ENCODE measurements around the gene MSRB1.

The MSRB1 gene

DNA sequence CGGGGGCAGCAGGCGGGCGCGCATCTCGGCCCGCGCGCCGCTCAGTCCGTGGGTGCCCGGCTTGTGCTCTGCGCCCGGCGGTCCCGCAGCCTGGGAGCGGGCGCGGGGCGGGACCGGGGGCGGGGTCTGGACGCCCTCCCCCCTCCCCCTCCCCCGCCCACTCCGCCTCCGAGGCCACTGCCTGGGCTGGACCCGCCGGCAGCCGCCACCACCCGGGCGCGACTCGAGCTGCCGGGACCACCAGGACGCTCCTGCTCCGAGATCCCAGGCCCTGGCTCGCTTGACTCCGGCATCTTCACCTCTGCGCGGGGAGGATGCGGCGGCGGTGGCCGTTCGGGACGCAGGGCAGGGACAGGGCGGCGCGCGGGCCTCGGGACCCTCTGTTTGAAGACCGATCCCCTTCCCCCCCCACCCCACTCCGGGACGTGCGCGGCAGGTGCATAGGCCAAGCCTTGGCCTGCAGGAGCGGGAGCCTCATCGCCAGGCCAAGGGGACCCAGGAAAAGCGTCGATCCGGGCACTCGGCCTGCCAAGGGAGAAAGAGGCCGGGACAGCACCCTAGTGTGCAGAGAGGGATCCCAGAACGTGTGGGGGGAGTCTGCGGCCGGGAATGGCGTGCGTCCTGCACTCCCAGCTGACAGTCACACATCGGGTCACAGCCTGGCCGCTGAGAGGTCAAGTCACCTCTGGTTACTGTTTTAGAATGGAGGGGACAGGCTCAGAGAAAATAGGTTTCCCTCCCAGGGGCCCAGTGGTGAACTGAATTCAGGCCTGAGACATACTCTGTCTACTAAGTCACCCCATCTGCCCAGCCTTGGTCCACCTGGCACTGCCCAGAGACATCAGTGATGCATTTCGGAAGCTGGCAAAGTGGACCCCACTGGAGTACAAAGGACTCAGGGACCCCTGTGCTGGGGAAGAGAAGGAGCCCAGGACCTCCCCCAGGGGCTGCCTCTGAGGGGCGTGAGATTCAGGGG is 24.4 kb downstream of the MSRB1 start, which contains the start of gene HS3ST6:
Gene HS3ST6, minus strand, starts transcription at position 65 of the 976 bp plus-strand sequence. CDS start 92 bp downstream, outside the sequence.
- DNase-seq (ENCODE audit: low read depth in 2 of 3, low spot score in 2 of 3): no peak

DNA sequence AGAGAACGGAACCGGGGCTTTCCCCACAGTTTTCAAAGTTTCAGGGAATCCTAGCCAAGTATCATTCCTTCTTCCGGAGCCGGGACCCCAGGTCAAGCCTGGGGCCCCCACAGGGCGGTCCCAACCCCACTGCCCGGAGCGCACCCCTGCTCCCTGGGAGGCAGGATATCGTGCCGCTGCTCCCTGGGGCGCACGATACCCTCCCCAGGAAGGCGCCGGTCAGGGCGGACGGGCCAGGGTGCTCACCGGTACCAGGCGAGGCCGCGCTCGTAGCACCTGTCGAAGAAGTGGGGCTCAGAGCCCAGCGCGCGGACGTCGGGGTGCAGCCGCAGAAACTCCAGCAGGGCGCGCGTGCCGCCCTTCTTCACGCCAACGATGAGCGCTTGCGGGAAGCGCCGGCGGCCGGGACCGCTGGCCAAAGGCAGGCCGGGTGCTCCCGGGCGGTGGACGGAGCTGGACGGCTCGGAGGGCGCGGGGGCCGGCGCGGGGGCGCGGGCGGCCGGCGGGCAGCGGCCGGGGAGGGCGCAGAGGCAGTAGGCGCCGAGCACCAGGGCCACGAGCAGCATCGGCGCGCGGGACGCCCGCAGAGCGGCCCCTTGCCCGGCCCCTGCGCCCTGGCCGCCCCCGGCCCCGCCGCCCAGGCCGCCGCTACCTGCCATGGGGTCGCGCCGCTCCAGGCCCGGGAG is 25.2 kb downstream of the MSRB1 start:
- DNase-seq (ENCODE audit: low read depth in 2 of 3, low spot score in 2 of 3): no peak

DNA sequence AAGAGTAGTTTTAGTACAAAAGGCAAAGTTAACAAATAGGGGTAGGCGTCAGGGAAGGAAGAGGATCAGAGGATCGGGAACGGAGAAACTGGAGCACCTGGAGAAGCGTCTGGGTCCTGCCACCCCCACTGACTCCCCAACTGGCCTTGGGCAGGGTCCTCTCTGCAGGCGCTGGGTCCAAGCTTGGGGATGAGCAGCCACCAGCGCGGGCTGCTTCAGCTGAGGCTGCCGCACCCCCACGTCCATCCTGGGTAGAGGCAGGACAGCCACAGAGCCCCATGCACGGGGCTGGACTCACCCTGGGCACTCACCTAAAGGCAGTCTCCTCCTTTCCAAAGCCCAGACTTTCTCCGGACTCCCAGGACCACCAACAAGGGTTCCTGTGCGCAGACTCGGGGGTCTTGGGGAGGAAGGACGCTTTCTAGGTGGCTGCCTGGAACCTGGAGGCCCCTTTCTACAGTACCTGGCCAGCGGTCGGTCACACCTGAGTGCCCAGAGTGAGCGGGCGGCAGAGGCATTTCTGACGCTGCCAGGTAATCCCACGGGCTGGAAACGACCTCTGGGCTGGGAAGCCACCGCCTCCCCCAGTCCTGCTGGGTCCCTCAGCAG is 25.8 kb downstream of the MSRB1 start:
- DNase-seq (ENCODE audit: low read depth in 2 of 3, low spot score in 2 of 3): no peak

DNA sequence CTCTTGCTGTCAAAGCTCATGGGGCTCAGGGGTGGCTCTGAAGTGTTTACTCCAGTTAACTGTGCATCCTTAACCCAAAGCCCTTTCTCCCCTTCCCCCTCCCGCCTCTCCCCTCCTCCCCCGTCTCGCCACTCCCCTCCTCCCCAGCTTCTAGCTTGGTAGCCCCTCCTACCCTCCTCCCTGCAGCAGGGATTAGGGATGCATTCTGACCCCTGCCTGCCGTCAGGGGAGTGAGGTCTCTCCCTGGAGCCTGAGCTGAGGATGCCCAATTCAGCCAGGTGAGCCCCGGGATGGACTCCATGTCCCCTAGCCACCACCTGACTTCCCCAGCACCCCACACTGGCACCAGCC is 26.4 kb downstream of the MSRB1 start:
- no peak for DNase-seq (ENCODE audit: low read depth in 2 of 3, low spot score in 2 of 3)

DNA sequence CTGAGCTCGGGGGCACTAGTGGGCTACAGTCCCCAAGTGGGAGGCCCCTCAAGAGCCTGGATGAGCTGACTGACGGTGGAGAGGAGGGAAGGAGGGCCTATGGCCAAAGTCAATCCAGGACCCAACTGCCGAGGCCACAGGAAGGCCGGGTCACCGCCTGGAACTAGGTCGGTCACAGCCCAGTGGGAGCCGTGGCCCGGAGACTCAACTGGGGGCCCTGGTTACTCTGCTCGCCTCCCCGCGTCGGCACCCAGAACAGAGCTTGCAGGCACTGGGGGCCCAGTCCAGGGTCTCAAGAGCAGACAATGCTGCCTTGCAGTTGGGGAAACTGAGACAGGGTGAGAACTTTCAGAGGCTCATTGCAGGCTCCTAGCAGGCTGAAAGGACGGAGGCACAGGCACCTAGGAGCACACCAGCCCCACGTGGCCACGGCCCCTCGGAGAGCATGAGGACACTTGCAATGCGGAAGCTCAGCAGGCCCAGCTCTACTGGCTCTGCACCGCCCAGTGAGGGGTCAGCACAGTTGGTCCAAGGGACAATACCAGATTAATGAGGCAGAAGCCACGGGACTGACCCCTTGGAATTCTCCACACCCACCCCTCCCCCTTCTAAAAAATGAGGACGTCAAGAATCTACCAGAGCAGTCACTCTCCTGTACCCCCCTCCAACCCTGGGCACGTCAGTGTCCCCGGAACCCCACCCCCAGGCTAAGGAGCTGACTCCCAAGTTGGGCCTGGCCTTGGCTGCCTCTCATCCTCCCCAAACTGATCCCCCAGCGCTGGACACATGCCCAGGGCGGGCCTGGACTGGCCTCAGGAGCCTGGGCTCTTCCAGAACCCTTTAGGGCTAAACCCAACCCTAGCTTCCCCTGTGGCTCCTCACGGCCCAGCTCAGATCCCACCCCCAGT is 27.0 kb downstream of the MSRB1 start:
- no peak for DNase-seq (ENCODE audit: low read depth in 2 of 3, low spot score in 2 of 3)

DNA sequence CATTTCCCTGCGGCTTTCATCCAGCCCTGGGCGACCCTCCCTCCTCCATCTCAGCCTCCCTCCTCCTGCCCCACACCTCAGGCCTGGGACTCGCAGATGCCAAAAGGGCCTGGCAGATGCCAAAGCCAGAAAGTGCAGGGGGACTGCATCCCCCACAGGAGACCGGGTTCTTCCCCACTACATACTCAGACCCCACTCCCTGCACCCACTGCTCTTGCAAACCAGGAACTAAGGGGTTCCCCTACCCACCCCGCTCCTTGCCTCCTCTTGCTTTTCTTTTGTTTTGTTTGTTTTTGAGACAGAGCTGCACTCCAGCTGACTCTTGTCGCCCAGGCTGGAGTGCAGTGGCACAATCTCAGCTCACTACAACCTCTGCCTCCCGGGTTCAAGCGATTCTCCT is 28.0 kb downstream of the MSRB1 start:
- DNase-seq (ENCODE audit: low read depth in 2 of 3, low spot score in 2 of 3): no peak

DNA sequence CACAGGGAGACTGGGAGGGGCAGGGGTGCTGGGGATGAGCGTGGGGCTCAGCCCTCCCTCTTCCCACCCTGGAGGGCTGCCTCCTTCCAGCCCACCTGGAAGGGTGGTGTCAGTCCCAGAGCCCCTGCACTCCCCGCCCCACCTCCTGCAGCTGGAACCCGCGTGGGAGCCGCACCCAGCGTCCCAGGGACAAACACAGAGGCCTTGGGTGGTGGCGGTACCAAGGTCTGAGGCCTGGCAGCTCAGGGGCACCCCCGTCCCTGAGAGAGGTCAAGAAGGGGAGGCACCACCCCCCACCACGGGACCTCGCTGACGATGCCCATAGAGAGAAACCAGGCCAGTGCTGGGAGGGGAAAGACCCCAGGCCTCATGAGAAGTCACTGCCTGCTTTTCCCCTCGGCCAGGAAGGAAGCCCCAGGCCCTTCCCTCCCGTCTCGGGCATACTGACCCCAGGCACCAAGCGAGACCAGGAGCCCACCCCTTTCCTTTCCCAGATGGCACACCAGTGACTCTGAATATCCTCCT is 28.9 kb downstream of the MSRB1 start:
- DNase-seq (ENCODE audit: low read depth in 2 of 3, low spot score in 2 of 3): no peak

DNA sequence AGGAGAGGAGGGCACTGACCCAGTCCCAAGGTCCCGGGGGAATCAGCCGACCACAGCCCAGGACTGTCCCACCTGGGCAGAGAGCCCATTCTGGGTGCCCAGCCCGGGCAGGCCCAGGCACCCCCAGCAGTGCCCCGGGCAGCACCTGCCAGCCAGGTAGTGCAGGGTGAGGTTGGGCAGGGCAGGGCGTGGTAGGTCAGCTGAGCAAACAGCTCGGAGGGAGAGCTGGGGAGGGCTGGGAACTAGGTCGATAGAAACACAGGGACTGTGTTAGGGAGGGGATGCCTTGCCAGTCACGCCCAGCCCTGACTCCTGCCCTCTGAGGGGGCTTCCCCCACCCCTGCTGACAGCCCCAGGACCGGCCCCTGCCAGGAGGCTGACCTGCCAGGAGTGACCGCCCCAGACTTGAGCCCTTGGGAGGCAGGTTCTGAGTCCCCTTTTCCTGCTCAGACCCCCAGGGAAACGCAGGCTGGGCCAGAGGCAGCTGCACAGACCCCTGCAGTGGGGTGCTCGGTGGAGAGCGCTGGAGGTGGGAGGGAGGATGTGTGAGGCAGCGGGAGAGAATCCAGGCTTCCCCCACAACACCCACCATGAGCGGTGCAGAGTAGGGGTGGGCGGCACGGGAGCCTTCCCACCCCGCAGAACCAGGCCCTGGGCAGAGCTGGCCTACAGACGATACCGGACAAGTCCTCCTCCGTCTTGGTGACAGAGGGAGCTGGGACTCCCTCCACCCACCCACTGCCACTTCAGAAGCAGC is 29.5 kb downstream of the MSRB1 start:
- DNase-seq (ENCODE audit: low read depth in 2 of 3, low spot score in 2 of 3): no peak

DNA sequence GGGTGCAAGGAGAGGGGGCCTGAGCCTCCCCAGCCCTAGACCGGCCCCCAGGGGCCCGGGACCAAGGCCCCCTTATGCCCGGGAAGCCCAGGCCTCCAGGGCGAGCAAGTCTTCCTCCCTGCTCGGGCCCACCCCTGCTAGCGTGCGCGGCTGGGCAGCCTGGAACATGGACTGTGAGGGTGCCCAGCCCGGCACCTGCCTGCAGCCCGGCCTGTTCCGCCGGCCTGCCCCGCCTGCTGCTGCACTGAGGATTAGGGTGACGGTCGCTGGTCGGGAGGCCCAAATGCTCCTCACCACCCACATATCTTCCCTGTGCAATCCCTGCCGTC is 30.8 kb downstream of the MSRB1 start:
- no peak for DNase-seq (ENCODE audit: low read depth in 2 of 3, low spot score in 2 of 3)

DNA sequence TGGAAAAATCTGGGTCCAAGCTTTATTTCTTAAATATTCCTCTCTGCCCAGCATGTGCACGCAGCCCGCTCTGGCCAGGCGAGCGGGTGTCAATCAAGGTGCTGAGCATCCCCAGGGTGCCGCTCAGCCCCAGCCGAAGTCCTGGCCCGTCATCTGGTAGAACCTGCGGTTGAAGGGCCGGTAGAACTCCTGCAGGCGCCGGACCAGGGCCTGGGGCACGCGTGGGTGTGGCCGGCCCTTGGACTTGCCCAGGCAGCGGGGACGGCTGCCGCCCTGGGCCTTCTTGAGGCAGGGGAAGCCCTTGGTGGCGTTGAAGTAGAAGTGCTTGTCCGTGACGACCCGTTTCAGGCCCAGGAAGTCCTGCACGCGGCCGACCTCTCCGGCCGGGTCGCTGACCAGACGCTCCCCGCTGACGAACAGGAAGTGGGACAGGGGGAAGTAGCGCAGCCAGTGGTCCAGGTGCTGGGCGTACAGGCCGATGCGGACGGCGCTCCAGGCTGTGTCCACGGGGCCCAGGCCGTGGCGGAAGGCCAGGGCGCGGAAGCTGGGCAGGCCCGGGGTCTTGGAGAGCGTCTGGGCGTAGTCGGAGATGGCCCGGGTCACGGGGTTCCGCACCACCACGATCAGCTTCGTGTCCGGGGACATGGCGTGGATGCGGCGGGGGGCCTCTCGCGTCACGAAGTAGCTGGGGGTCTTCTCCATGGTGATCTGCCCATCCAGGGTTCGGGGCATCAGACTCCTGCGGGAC is 31.4 kb downstream of the MSRB1 start:
- no peak for DNase-seq (ENCODE audit: low read depth in 2 of 3, low spot score in 2 of 3)

DNA sequence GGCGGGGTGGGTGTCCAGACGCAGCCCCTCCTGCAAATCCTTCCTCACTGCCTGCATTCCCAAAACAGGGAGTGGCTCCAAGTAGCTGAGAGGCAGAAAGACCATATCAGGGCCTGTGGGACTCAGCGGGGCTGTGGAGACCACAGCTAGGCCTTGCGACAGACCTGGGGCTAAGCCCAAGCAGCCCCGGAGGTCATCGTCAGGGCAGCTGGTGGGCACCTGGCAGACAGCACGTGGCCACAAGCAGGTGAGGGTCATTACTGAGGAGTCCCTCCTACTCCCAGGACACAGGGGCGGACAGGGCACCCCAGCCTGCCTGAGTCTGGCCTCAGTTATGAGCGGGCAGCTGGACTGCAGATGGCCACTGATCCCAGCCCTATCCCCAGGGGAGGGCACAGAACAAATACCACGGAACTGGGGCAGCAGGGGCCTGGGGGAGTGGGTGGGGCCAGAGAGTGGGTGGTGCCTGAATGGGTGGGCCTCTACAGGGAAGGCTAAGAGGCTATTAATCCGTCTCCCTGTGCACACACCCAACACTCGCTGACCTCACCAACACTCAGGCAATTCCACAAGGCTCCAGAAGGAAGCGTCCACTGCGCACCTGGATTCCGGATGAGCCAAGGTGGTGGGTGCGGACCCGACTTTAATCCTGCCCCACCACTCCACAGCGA is 33.3 kb downstream of the MSRB1 start:
- DNase-seq (ENCODE audit: low read depth in 2 of 3, low spot score in 2 of 3): no peak

DNA sequence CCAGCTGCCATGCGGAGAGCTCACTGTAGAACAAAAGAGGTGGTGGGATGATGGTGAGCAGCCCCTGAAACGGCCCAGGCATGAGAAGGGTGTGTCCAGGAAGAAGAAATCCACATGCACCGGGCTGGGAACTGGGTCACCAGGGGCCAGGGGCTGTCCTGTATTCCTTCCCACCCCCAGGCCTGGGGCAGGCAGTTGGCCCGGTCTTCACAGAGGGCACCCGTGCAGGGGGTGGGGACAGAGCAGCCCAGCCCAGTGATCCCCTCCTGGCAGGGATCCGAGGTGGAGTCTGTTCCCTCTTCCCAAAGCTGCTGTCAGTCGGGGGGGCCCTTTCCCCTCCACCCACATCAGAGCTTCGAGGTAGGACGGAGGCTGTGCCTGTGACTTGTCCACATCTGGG is 34.0 kb downstream of the MSRB1 start:
- DNase-seq (ENCODE audit: low read depth in 2 of 3, low spot score in 2 of 3): no peak

DNA sequence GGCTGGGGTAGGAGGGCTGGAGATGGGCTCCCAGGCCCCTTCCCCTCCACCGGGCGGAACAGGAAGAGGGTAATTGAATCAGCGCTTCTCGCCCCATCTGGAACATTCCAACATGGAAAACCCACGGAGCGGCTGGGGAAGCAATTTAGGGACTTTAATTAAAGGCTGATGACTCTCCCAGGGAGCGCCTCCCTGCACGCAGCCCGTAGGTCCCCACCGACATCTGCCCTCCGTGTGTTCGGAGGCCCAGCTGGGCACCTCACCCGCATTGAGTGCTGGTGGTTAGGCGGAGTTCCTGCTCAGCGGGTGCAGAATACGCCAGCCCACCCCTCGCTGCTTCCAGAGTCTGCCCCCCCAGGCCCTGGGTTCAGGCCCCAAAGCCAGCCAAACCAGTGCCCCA is 34.8 kb downstream of the MSRB1 start:
- no peak for DNase-seq (ENCODE audit: low read depth in 2 of 3, low spot score in 2 of 3)

DNA sequence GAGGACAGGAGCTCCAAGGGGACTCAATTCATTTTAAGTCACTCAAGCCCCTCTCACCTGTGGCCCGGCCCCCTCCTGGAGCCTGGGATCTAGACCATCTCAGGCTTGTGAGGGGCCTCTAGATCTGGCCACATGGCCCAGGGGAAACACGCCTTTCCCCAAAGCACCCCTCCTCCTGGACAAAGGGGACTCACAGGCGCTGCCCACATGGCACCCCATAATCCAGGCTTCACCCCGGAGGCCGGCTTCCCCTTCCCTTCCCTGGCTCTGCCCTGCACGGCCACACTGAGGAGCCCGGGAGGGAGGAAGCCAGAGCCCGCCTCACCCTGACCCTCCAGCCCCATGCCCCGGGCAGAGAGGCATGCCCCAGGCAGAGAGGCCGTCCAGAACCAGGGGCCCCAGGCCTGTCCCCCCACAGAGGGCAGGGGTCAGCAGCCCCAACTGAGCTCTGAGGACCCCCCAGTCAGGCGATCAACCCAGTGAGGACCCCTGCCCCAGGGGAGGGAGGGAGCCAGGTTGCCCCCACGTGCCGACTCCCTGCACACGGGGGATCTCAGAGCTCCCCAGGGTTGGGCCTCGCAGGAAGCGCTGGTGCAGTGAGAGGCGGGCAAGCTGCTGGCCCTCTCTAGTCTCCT is 35.7 kb downstream of the MSRB1 start:
- DNase-seq (ENCODE audit: low read depth in 2 of 3, low spot score in 2 of 3): no peak

DNA sequence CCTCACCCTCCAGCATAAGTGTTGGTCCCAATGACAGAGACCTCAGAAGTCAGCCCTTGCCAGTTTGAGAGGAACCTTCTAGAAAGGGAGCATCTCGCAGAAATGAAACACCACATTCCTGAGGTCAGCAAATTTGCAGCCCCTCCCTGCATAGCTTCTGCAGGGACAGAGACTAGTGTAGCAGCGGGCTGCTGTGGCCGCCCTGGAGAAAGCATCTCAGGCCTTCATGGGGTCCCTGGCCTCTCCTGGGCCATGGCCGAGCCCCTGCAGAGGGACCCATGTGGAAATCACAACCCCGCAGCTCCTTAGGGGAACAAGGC is 36.2 kb downstream of the MSRB1 start:
- DNase-seq (ENCODE audit: low read depth in 2 of 3, low spot score in 2 of 3): no peak

DNA sequence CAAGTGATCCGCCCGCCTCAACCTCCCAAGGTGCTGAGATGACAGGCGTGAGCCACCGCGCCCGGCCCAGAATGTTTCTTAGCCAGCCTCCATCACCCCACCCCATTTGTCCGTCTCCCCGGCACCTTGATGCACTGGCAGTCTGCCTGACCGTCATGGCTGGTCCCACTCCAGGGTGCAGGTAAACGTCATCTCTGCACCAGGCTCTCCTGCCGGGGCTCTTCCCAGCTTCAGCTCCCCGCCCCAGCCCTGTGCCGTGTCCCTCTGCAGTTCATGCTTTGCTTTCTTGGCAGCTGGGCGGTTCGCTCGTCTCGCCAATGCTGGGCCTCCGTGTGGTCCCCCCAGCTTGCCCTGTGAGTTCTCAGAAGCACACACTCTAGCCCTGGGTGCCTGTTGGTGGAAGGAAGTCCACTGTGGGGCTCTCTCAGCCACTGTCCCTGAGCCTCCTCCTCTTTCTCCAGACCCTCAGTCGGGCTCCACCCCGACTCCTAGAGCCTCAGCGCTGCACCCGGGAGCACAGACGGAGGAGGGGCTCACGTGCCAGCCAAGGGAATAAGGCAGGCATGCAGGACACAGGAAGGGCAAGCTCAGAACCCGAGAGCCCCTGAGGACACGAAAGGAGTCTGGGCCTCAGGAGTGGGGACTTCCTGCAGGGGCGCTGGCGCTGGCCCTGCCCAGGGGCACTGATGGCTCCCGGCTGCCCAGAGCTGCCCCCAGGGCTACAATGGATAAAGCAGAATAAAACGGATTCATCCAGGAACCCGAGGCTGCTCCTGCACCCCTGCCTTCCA is 36.7 kb downstream of the MSRB1 start:
- no peak for DNase-seq (ENCODE audit: low read depth in 2 of 3, low spot score in 2 of 3)
